ENCODE measurements around the gene XRCC1.
"Not testable (repeated sequence)": the region's sequence is repeated elsewhere in the genome, so short reads cannot be mapped to it uniquely, and the experiment has no call there.

Gene XRCC1

DNA sequence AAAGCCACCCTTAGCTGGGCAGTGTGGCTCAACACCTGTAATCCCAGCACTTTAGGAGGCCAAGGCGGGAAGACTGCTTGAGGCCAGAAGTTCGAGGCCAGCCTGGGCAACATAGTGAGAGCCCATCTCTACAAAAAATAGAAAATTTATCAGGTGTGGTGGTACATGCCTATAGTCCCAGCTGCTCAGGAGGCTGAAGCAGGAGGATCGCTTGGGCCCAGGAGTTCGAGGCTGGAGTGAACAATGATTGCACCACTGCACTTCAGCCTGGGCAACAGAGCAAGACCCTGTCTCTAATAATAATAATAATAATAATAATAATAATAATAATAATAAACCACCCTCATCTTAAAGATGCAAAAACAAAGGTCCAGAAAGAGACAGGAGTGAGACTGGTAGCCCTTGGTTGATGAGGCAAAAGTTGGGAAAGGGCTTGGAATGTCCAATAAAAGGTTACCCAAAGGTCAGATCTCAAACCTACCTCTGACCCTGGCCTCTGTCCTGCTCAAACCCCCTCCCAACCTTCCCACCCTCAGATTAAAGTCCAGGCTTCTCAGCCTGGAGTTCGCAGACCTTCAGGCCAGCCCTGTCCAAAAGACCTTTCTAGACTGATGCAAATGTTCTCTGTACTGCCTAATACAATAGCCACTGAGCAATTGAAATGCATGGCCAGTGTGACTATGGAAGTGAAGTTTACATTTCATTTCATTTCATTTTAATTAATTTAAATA lies 33.2 kb downstream of the XRCC1 start:
- no peak for FAIRE-seq

DNA sequence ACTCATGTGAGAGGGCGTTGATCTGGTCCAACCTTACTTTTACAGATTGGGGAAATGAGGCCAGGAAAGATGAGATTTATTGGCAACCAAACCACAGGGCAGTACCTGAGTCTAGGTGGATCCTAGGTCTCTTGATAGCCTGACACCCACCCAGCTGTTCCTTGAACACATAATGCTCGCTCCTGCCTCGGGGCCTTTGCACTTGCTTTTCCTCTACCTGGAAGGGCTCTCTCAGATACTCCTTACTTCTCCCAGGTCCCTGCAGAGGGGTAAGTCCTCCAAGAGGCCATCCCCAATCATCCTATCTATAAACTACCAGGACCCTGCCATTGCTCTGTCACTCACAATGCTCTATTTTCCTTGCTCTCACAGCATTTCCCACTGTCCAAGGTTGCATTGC lies 34.9 kb downstream of the XRCC1 start:
- no peak for FAIRE-seq

DNA sequence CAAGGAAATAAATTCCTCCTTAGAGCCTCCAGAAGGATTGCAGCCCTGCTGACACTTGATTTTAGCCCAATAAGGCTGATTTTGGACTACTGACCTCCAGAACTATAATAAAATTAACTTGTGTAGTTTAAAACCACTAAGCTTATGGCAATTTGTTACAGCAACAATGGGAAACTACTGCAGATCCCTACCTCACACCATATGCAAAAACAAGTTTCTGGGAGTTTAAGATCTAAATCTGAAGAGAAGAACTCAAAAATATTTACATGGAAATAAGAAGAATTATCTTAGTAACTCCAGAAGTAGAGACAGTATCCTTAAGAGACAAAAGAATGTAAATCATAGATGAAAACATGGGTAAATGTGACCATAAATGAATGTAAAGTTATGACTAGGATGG lies 36.4 kb downstream of the XRCC1 start:
- FAIRE-seq = no peak

DNA sequence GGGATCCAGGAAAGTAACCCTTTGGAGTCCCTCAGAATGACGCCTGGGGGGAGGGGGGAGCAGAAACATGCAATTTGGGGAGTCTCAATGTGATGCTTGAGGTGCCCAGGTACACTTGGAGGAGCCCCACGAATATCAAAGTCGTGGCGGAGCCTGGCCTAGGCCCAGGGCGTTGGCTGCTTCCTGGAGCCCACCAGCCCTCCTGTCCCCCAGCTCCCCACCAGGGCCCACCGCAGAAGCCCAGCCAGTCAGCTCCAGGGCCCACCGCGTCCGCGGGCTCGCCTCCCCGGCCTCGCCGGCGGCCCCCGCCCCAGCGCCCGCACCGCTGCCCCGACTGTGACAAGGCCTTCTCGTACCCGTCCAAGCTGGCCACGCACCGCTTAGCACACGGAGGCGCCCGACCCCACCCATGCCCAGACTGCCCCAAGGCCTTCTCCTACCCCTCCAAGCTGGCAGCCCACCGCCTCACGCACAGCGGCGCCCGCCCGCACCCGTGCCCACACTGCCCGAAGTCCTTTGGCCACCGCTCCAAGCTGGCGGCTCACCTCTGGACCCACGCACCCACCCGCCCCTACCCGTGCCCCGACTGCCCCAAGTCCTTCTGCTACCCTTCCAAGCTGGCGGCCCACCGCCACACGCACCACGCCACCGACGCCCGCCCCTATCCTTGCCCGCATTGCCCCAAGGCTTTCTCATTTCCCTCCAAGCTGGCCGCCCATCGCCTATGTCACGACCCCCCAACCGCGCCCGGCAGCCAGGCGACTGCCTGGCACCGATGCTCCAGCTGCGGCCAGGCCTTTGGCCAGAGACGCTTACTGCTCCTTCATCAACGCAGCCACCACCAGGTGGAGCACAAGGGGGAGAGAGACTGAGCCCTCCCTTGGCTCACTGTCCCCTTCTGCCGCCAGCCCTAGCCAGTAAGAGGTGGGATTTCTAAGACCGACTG lies 40.2 kb downstream of the XRCC1 start:
- FAIRE-seq = no peak

DNA sequence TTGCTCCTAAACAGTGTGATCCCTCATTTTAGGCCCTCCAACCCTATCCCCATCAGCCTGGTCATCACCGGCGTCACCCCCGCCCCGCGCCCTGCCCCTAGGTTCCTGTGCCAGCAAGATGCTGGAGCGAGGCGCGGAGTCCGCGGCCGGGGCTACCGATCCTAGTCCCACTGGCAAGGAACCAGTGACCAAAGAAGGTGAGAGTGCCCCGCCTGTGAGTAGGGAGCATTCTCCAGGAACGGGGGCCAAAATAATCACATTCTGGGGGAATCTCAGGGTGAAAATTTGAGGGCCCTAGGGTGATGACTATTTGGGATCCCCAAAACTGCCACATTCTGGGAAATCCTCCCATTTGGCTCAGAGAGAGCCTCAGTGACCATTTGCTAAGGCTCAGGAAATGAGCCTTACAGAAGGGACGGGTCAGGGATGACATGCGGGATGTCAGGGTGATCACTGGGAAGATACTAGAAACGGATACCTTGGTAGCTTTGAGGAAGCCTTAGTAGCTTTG lies 41.0 kb downstream of the XRCC1 start:
- FAIRE-seq = no peak

DNA sequence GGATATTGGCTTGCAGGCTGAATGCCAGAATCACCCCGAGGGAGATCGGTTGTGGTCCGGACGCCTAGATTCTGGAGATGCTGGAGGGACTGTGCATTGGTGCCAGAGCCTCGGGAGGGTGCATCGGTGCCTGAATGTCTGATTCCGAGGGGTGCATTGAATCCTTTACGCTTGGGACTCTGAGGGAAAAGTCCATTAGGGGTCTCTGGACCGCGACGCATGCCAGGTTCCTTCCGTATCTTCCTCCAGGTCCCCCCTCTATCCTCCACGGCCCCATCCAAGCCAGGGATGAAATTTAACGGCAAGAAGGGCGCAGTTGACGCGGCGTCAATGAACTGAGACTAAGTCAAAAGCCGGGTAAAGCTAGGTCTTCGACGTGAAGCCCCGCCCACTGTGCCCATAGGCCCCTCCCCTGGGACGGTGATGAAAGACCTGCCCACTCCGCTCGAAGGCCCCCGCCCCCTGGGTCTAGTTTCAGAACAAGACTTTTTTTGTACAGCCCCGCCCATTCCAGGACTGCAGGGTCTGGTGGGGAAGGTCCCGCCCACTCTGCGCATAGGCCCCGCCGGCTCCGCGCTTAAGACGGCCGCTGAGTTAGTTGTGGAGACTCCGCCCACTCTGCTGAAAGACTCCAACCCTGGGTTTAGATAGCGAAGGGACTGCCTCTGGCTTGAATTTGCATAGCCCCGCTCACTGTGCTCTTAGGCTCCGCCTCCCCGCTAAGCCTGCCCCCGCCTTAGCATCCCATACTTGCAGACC lies 41.6 kb downstream of the XRCC1 start:
- FAIRE-seq = peak; percentile 98

DNA sequence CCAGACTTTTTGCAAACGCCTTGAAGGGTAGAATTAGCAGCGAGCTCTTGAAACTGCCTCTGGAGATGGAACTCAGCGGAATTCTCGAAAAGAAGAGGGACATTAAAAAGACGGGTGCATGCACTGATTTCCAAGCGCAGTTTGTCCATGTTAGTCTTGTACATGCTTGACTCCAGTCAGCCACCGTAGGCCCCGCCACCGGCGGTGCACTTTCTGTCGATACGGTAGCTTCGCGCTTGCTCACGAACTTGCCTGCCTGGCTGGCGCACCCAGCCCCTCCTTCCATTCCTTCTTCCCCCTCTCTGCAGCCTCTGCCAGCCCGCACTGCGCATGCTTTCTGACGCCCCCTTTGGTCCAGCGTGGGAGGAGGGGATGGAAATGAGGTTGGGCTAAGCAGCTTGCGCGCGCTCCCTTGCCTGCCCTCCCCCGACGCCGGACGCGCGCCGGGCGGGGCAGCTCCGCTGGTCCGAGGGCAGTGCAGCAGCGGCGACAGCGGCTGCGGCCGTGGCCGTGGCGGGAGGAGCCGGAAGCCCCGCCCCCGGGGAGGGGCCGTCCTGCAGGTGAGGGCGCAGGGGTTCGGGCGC lies 42.3 kb downstream of the XRCC1 start, which contains the start of gene ZNF575:
TSS of gene ZNF575 (plus strand) at position 227 of the 584 bp plus-strand sequence. CDS start 1,235 bp downstream, outside the sequence.
- FAIRE-seq = peak; percentile 61

DNA sequence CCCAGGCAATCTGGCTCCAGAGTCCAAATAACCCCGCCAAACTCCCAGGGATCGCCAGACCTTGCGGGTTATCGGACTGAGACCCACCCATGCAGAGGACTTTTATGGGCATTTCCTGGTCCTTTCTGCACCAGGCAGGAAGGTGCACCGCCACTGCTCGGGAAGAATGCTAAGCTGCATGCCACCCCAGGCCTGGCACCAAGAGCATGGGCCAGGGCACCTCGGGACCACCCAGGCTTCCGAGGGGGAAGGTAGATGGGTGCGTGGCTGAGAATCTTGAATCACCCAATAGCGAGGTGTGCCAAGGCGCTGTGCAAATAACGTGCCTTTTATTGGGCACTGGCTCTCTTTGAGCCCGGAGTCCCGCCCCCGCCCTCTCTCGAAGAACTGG lies 42.8 kb downstream of the XRCC1 start:
- FAIRE-seq = no peak

DNA sequence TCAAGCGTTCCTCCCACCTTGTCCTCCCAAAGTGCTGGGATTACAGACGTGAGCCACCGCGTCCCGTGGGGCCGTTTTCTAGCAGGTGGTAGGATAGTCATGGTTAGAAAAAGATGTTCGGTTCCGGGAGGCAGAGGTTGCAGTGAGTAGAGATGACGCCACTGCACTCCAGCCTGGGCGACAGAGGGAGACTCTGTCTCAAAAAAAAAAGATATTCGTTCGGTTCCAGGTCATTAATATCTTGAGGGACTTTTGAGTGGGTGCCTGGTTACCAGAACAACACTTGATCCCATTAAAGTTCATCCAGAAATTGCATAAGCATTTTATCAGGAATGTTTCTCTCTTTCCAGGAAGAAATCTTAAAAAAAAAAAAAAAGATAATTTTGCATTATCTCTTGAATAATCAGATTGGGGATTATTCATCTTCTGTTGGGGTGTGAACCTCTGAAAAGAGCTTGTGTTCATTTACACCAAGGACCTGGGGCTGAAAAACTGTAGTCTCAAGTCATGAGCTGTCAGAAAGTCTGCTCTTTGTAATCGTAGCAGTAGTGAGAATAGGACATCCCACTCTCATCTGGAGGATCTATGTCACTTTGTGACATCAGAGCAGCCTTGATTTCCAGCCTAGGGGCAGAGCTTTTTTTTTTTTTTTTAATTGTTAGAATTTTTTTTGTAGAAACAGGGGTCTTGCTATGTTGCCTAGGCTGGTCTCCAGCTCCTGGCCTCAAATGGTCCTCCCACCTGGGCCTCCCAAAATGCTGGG lies 47.3 kb downstream of the XRCC1 start:
- no peak for FAIRE-seq

DNA sequence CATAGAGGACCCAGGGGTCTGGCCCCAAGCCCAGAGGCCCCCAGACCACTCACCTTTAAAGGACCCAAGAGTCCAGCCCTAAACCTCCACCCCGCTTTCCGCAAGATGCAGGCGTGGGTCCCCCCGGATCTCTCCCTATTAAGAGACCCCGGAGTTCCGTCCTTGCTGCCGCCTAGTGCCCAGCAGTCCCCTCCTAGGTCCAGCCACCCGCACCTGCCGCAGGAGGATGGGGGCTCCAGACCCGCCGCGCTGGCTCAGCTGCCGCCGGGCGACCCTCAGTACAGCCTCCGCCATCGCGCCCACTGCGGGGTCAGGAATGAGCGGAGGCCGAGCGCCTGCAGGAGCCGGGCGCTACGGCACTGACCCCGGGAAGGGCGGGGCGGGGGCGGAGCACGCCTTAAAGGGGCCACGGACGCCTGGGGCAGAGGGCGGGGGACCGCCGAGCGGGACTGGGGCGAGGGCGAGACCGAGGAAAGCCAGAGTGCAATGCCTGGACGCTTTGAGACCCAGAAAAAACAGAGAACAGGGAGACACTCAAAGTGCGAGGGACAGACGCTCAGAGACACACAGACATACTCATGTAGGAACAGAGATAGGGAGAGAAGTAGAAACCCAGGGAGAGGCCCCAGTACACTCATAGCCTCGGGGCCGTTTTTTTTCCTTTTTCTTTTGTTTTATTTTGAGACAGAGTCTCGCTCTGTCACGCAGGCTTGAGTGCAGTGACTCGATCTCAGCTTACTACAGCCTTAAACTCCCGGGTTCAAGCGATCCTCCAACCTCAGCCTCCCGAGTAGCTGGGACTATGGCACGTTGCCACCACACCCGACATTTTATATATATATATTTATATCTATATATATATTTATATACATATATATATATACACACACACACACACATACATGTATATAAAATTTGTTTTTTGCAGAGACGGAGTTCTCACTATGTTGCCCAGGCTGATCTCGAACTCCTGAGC lies 48.2 kb downstream of the XRCC1 start, which contains the start of gene ETHE1:
TSS of gene ETHE1 (minus strand) at position 318 of the 976 bp plus-strand sequence. CDS start at position 294, 24 bp downstream.
- FAIRE-seq = no peak

DNA sequence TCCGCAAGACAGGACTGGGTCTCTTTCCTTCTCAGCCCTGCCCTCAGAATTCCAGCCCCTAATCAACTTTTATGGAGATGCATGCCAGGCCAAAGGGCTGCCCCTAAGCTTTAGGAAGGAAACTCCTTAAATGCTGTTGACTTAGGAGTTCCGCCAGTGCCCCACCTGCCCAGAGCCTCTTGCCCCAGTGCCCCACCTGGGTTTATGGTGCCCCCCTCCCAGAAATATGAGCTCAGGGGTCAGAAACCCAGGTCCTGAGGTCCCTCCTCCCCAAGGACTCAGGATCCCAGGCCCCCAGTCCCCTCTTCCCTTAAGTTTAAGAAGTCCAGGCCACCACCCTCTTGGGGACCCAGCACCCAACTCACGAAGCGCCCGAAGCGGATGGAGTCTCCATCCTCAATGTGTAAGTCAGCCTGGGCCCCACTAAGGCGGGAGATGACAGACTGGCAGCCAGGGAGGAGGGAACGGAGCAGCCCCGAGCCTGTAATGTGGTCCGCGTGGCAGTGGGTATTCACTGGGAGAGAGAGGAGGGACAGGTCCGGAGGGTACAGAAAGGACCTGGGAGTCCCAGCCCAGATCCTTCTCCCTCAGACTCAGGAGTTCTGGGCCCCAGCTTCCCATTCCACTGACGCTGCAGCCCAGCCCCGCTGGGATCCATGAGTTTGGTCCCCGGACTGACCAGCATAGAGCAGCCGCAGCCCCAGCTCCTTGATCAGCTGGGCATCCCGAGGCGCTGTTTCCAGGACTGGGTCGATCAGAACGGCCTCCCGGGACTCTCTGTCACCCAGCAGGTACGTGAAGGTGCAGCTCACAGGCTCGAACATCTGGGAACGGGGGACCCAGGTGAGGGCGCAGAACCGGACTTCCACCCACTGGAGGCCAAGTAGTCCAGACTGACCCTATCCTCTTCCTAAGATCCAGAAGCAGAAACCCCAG lies 49.2 kb downstream of the XRCC1 start:
- FAIRE-seq = no peak

DNA sequence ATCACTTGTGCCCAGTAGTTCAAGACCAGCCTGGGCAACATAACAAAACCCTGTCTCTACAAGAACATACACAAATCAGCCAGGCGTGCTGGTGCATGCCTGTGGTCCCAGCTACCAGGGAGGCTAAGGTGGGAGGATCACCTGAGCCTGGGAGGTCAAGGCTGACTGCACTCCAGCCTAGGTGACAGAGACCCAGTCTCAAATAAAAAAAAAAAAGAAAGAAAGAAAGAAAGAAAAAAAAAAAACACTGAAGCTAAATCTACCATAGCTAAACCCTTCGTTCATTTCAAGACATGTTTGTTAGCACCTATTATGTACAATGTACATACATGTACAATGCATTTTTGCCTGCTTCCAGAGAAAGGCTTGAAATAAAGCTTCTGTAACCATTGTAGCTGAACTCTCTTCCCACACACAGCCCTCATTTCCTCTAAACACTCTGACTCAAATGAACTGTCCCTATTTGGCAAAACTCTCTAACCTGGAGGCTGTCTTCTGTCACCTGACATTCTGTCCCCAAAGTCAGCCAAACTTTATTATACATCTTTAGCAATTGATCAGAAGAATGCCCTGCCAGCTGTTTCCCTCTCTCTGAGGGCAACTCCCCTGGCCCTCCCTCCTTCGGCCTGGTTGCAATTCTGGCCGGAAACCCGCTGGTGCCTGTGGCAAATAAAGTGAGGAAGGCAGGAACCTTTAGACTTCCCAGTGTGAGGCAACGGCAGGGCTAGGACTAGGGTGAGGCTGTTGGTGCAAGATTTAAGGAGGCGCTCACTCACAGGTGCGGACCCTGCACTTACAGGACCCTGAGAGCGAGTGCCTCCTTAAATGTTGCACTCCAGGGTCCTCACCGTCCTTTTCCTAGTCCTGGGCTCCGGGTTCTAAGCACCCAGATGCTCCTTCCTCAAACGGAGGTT lies 50.1 kb downstream of the XRCC1 start:
- FAIRE-seq = no peak

DNA sequence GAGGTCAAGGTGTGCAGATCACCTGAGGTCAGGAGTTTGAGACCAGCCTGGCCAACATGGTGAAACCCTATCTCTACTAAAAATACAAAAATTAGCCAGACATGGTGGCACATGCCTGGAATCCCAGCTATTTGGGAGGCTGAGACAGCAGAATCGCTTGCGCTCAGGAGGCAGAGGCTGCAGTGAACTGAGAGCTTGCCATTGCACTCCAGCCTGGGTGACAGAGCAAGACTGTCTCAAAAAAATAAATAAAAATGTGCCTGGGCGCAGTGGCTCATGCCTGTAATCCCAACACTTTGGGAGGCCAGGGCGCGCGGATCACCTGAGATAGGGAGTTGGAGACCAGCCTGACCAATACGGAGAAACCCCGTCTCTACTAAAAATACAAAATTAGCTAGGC lies 51.6 kb downstream of the XRCC1 start:
- not testable (repeated sequence) for FAIRE-seq

DNA sequence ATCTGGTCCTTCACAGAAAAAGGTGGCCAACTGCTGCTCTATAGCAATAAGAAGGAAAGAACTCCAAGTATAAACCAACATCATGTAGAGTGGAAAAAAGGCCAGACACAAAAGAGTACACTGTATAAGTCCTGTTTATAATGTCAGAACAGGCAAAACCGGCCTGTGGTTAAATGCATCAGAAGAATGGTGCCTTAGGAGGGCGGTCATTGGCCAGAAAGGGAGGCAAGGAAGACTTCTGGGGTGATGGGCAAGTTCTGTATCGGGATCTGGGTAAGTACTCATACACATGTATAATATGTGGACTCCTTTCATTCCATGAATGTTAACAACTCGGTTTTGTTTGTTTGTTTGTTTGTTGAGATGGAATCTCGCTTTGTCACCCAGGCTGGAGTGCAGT lies 52.4 kb downstream of the XRCC1 start:
- FAIRE-seq = no peak

DNA sequence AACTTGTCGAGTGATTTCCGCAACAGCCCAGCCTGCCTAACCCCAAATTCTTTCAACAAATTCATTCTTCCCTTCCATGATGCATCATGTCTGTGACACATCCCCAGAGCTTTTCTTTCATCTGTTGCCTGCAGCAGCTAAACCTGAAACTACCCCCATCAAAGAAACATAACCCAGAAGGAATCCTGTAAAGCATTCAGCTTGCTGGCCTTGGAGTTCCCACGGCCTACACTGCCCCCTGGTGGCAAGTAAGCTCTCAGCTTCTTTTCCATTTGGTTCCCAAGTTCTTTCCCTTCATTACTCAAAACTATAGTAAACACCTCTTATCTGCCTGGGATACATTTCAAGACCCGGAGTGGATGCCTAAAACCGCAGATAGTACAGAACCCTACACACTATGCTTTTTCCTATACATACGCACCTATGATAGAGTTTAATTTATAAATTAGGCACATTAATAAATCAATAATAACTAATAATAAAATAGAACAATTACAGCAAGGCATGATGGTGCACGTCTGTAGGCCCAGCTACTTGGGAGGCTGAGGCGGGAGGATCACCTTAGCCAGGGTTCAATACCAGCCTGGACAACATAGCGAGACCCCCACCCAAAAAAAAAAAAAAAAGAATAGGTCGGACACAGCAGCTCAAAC lies 55.8 kb downstream of the XRCC1 start:
- peak; percentile 72 for FAIRE-seq

DNA sequence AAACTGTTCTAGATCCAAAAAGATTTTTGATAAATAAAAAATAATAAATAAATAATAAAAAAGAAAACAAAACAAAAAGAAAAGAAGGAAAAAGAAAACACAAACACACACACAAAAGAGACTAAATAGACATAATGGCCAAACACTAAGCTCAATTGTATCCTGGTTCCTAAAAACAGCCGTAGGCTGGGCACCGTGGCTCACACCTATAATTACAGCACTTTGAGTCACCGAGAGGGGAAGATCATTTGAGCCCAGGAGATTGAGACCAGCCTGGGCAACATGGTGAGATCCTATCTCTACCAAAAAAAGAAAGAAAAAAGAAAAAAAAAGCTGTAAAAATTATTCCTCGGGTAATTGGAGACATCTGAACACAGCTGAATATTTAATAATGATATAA lies 57.3 kb downstream of the XRCC1 start:
- no peak for FAIRE-seq

DNA sequence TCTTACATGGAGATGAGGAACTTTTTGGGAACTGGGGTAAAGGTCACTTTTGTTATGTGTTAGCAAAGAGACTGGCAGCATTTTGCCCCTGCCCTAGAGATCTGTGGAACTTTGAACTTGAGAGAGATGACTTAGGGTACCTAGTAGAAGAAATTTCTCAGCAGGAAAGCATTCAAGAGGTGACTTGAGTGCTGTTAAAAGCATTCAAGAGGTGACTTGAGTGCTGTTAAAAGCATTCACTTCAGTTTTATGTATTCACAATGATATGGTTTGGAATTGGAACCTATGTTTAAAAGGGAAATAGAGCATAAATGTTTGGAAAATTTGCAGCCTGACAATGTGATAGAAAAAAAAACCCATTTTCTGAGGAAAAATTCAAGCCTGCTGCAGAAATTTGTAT lies 62.9 kb downstream of the XRCC1 start:
- not testable (repeated sequence) for FAIRE-seq

DNA sequence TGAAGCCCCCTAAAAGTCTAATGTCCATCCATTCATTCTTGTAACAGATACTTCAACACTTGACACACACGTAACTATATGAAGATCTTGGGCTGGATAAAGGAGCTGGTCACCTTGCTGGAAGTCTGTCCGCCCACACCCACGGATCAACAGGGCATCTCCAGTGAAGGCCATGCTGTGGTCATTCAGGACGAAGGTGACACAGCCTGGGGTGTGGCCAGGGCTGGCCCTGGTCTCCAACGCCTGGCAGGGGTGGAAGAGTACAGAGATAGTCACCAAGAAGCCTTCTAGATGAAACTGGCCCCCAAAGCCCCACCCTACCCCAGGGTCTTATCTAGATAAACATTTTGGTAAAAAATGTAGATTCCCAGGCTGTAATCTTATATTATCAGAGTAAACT lies 64.0 kb downstream of the XRCC1 start:
- no peak for FAIRE-seq
